ENCODE results near the gene ATG4A. TPM values are rescaled to one million over a fixed set of nuclear protein-coding genes. Genes with fewer than 3 reads are reported as not detected.

The ATG4A gene
- total RNA-seq, 4 donors from 2014 or later: 18.3 to 22.1 (median 20.4) TPM

DNA sequence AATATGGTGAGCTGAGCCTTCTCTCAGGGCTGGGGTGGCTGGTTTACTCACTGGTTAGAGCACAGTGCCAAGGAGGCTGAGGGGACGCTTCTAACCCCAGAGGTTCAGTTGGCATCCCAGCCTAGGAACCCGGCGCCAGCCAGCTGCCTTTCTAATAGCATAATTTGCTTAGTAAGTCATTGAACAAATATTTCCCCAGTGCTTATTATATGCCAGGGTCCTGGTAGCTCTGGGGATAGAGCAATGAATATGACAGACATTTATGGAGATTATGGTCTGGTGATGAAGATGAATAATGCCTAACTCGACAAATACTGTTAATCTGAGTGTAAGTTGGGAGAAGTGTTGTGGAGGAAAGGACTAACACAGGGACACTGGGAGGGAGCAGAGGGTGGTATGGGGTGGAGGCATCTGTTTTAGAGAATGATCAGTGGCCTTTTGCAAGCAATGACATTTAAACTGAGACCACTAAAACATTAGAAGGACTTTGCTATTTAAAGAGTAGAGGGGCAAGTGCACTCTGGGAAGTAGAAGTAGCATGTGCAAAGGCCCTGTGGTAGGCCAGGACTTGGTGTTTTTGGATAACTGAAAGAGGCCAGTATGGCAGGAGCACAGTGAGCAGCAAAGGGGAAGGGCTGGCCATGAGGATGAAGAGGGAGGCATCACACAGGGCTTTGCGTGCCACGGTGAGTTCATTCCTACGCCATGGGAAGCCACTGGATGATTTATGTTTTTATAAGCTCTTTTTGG is 71.9 kb downstream of the ATG4A start:
- no peak for DNase-seq
- Histone ChIP-seq H3K4me3 (no peak overlapping the region), H3K27me3 (no peaks in the 10 kb centered on the region), H3K36me3 (no peaks in the 10 kb centered on the region), H3K4me1 (no peaks in the 10 kb centered on the region), H3K9me3 (no peaks in the 10 kb centered on the region), H3K27ac (no peak overlapping the region)
- no peak for TF ChIP-seq POLR2A (IDR thresholded peaks at IDR 0.05)
- TF ChIP-seq, protein P1, sequence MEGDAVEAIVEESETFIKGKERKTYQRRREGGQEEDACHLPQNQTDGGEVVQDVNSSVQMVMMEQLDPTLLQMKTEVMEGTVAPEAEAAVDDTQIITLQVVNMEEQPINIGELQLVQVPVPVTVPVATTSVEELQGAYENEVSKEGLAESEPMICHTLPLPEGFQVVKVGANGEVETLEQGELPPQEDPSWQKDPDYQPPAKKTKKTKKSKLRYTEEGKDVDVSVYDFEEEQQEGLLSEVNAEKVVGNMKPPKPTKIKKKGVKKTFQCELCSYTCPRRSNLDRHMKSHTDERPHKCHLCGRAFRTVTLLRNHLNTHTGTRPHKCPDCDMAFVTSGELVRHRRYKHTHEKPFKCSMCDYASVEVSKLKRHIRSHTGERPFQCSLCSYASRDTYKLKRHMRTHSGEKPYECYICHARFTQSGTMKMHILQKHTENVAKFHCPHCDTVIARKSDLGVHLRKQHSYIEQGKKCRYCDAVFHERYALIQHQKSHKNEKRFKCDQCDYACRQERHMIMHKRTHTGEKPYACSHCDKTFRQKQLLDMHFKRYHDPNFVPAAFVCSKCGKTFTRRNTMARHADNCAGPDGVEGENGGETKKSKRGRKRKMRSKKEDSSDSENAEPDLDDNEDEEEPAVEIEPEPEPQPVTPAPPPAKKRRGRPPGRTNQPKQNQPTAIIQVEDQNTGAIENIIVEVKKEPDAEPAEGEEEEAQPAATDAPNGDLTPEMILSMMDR (IDR thresholded peaks at IDR 0.05 in 4 of 5, conservative IDR thresholded peaks at IDR 0.05 in 1 of 5): no peak
- no peak for ATAC-seq
- intact Hi-C loops (cut with DNase I; ENCODE audit: low total_unique reads): no loop called here
- in situ Hi-C loops (cut with MboI; ENCODE audit: low sequenced_read_pairs in 4 of 4): no loop called here

DNA sequence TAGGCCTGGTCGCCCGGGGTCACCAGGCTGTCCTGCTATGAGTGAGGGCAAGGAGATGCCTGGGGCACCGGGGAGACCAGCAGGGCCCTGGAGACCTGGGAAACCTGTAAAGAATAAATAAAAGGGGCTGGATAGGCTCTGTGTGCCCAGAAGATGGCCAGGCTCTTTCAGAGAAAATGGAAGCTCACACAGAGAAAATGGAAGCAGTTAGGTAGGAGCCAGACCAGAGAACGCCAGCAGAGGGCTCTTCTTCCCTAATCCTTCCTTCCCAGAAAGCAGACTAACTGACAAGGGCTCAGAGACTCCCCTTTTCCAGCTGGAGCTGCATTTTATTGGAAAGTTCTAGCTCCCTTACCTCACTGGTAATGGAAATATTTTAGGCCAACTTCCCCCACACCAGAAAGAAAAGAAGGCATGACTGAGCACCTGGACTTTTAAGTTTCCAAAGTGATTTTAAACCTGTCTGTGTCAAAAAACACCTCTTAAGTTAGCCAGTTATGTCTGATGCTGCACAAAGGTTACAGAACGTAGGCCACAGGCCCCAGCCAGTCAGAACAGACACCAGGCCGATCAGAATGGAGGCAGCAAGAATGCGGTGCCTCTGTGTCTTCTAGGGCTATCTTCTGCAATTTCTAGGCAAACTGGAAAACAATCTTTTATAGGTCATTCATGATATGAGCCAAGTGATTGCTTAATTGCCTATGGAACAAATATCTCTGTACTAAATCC is 74.0 kb downstream of the ATG4A start:
- DNase-seq: no peak
- no peaks in the 10 kb centered on the region for H3K36me3 ChIP-seq
- intact Hi-C loops (cut with DNase I; ENCODE audit: low total_unique reads) (no loop called here), in situ Hi-C loops (cut with MboI; ENCODE audit: low sequenced_read_pairs in 4 of 4) (no loop called here)
- no peaks in the 10 kb centered on the region for H3K4me1 ChIP-seq
- ATAC-seq: no peak
- H3K27me3 ChIP-seq: no peaks in the 10 kb centered on the region
- H3K9me3 ChIP-seq: no peaks in the 10 kb centered on the region
- H3K4me3 ChIP-seq: no peak overlapping the region
- no peak overlapping the region for H3K27ac ChIP-seq
- TF ChIP-seq, protein P1 (IDR thresholded peaks at IDR 0.05 in 4 of 5, conservative IDR thresholded peaks at IDR 0.05 in 1 of 5): no peak
- TF ChIP-seq POLR2A (IDR thresholded peaks at IDR 0.05): no peak

DNA sequence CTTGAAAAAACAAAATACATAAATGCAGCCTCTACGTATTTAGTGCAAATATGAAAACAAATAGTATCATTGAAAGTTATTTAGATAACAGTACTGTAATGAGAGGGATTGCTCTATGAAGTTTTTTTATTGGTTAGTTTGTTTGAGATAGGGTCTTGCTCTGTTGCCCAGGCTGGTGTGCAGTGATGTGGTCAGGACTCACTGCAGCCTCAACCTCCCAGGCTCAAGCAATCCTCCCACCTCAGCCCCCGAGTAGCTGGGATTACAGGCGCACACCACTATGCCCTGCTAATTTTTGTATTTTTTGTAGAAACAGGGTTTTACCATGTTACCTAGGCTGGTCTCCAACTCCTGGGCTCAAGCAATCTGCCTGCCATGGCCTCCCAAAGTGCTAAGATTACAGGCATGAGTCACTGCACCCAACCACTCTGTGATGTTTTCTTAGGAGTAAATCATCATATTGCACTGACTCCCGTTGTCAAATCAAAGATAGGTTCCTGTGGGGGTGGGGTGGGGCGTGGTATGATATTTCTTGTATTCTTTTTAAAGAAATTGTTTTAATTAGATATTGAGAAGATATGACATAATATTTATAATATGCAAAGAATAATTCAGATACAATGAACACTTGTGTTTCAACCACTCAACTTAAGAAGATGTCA is 75.8 kb downstream of the ATG4A start:
- Histone ChIP-seq H3K4me1 (no peaks in the 10 kb centered on the region), H3K9me3 (no peaks in the 10 kb centered on the region), H3K36me3 (no peaks in the 10 kb centered on the region), H3K27me3 (no peaks in the 10 kb centered on the region), H3K4me3 (no peak overlapping the region), H3K27ac (no peak overlapping the region)
- intact Hi-C loops (cut with DNase I; ENCODE audit: low total_unique reads): no loop called here
- DNase-seq (no peak), ATAC-seq (no peak)
- in situ Hi-C loops (cut with MboI; ENCODE audit: low sequenced_read_pairs in 4 of 4): no loop called here
- TF ChIP-seq, protein P1 (IDR thresholded peaks at IDR 0.05 in 4 of 5, conservative IDR thresholded peaks at IDR 0.05 in 1 of 5): no peak
- TF ChIP-seq POLR2A (IDR thresholded peaks at IDR 0.05): no peak

DNA sequence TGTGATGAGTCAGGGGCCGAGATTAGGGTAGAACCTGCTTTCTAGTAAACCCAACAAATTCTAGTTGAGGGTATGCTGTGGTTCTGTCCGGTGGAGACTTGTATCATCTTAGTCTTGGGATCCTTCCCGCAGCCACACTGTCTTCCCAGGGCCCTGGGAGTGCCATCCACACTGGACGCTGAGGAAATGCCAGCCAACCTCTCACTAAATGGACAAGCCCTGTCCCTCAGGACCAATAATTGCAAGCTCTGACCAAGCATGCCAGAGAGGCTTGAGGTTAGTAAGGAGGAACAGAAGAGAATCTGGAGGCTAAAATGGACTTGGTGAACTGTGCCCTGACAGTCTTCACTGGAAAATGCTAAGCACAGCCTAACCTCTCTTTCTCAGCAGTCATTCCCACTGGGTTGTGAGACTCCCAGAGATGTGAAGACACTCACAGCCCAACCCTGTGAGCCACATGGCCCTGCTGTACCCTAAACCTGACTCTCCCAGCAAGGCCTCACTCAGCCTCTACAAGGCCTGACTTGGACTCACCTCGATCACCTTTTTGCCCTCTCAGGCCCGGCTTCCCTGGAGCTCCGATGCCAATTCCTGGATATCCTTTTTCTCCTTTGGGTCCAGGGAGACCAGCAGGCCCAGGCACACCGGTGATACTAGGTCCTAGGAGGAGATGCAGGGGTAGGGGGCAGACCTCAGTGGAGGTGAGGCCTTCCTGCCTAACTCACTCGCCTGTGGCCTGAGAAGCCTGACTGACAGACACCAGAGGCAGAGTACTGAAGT is 77.6 kb downstream of the ATG4A start:
- no peak for ATAC-seq
- no peaks in the 10 kb centered on the region for H3K36me3 ChIP-seq
- DNase-seq: no peak
- no peaks in the 10 kb centered on the region for H3K27me3 ChIP-seq
- TF ChIP-seq POLR2A (IDR thresholded peaks at IDR 0.05): no peak
- TF ChIP-seq, protein P1 (IDR thresholded peaks at IDR 0.05 in 4 of 5, conservative IDR thresholded peaks at IDR 0.05 in 1 of 5): no peak
- in situ Hi-C loops (cut with MboI; ENCODE audit: low sequenced_read_pairs in 4 of 4): no loop called here
- no peak overlapping the region for H3K27ac ChIP-seq
- H3K4me1 ChIP-seq: no peaks in the 10 kb centered on the region
- H3K4me3 ChIP-seq: no peak overlapping the region
- intact Hi-C loops (cut with DNase I; ENCODE audit: low total_unique reads): no loop called here
- no peaks in the 10 kb centered on the region for H3K9me3 ChIP-seq
